Activated CD4-positive, alpha-beta T cell treated with anti-CD3 and anti-CD28 coated beads, Interleukin-2, amount 10 ng/mL, durations not matched to agents 24 days and 14 days (primary cell): Measurements from ENCODE around the gene KCNE1. TPM values are rescaled to one million over a fixed set of nuclear protein-coding genes. Genes with fewer than 3 reads are reported as not detected.

ENCODE experiments used
- DNase-seq: peaks from one replicate; pipeline ENCODE4 v3.0.0; 2022
- H3K27ac Mint-ChIP-seq: one replicate; pipeline ENCODE4 v1.8.0; 2022; ENCODE audit warnings: mild to moderate bottlenecking, mixed read lengths
- H3K27me3 Mint-ChIP-seq: one replicate; pipeline ENCODE4 v1.8.0; 2022; ENCODE audit warnings: mixed read lengths
- H3K36me3 Mint-ChIP-seq: one replicate; pipeline ENCODE4 v1.8.0; 2022; ENCODE audit warnings: low read depth, mild to moderate bottlenecking, mixed read lengths
- H3K4me1 Mint-ChIP-seq: one replicate; pipeline ENCODE4 v1.8.0; 2021; ENCODE audit warnings: mixed read lengths
- H3K4me3 Mint-ChIP-seq: one replicate; pipeline ENCODE4 v1.8.0; 2022; ENCODE audit warnings: mild to moderate bottlenecking, moderate library complexity, mixed read lengths
- H3K9me3 Mint-ChIP-seq: one replicate; pipeline ENCODE4 v1.8.0; 2021; ENCODE audit warnings: mixed read lengths
- intact Hi-C: fragments of 100-400 bp; cut with micrococcal nuclease; formaldehyde crosslinking; loops from one replicate; pipeline ENCODE4 v1.15.1; 2023
- total RNA-seq: library from RNA; stranded (reverse); gene quantifications from 2 replicates; pipeline ENCODE4 v1.2.3, GENCODE V29; 2022

The KCNE1 gene
- total RNA-seq, 1 donor from 2014 or later = not detected

GRCh38 chr21:34526618-34527290 lies 14.7 kb upstream of the KCNE1 start:
- Mint-ChIP-seq H3K36me3 (peaks cover 4% of the 10 kb centered on the region), H3K4me3 (peak overlapping the region; percentile 69), H3K27ac (peak overlapping the region; percentile 94), H3K4me1 (peaks cover 30% of the 10 kb centered on the region), H3K9me3 (peaks cover 8% of the 10 kb centered on the region), H3K27me3 (no peaks in the 10 kb centered on the region)
- intact Hi-C loops = loop anchor here (1.0 to 5.0 kb wide), 3 partner anchors 9 to 116 kb away; no protein-coding TSS in a partner anchor
- DNase-seq = peak; percentile 63

GRCh38 chr21:34526241-34526617 lies 14.2 kb upstream of the KCNE1 start:
- peaks cover 4% of the 10 kb centered on the region for H3K9me3 Mint-ChIP-seq
- no peaks in the 10 kb centered on the region for H3K27me3 Mint-ChIP-seq
- intact Hi-C loops = loop anchor here (1.0 to 5.0 kb wide), 3 partner anchors 9 to 116 kb away; no protein-coding TSS in a partner anchor
- peaks cover 30% of the 10 kb centered on the region for H3K4me1 Mint-ChIP-seq
- peaks cover 4% of the 10 kb centered on the region for H3K36me3 Mint-ChIP-seq
- H3K4me3 Mint-ChIP-seq = peak overlapping the region; percentile 69
- DNase-seq = no peak
- H3K27ac Mint-ChIP-seq = peak overlapping the region; percentile 94

GRCh38 chr21:34524646-34525601 lies 12.9 kb upstream of the KCNE1 start:
- Mint-ChIP-seq H3K4me3 (peak overlapping the region; percentile 49), H3K27me3 (no peaks in the 10 kb centered on the region), H3K4me1 (peaks cover 30% of the 10 kb centered on the region), H3K27ac (peak overlapping the region; percentile 72), H3K36me3 (peaks cover 4% of the 10 kb centered on the region), H3K9me3 (no peaks in the 10 kb centered on the region)
- DNase-seq = no peak
- intact Hi-C loops = loop anchor here (5.0 kb wide), 1 partner anchor 117 kb away; no protein-coding TSS in a partner anchor

GRCh38 chr21:34523019-34523555 lies 11.1 kb upstream of the KCNE1 start:
- Mint-ChIP-seq H3K4me1 (peaks cover 32% of the 10 kb centered on the region), H3K4me3 (no peak overlapping the region), H3K9me3 (no peaks in the 10 kb centered on the region), H3K27ac (no peak overlapping the region), H3K36me3 (peaks cover 4% of the 10 kb centered on the region), H3K27me3 (no peaks in the 10 kb centered on the region)
- DNase-seq = no peak
- intact Hi-C loops = no loop called here

GRCh38 chr21:34522284-34522683 lies 10.3 kb upstream of the KCNE1 start:
- Mint-ChIP-seq H3K27ac (peak overlapping the region; percentile 4), H3K27me3 (no peaks in the 10 kb centered on the region), H3K9me3 (no peaks in the 10 kb centered on the region), H3K4me3 (no peak overlapping the region), H3K4me1 (peaks cover 37% of the 10 kb centered on the region), H3K36me3 (peaks cover 7% of the 10 kb centered on the region)
- no peak for DNase-seq
- intact Hi-C loops = no loop called here

GRCh38 chr21:34521561-34521960 lies 9.6 kb upstream of the KCNE1 start:
- no peak for DNase-seq
- Mint-ChIP-seq H3K9me3 (no peaks in the 10 kb centered on the region), H3K4me3 (no peak overlapping the region), H3K36me3 (peaks cover 7% of the 10 kb centered on the region), H3K27ac (no peak overlapping the region), H3K27me3 (no peaks in the 10 kb centered on the region), H3K4me1 (peaks cover 38% of the 10 kb centered on the region)
- intact Hi-C loops = no loop called here

- Mint-ChIP-seq H3K4me3 (no peak overlapping the region), H3K27me3 (no peaks in the 10 kb centered on the region), H3K36me3 (peaks cover 7% of the 10 kb centered on the region), H3K4me1 (peaks cover 34% of the 10 kb centered on the region), H3K27ac (no peak overlapping the region), H3K9me3 (no peaks in the 10 kb centered on the region)
- no peak for DNase-seq
- intact Hi-C loops = no loop called here
These were observed 8.9 kb upstream of the KCNE1 start for GRCh38 chr21:34520764-34521508.

GRCh38 chr21:34520281-34520680 lies 8.3 kb upstream of the KCNE1 start:
- H3K9me3 Mint-ChIP-seq = no peaks in the 10 kb centered on the region
- DNase-seq = no peak

GRCh38 chr21:34519694-34520093 lies 7.7 kb upstream of the KCNE1 start:
- Mint-ChIP-seq H3K27me3 (no peaks in the 10 kb centered on the region), H3K9me3 (no peaks in the 10 kb centered on the region), H3K36me3 (peaks cover 6% of the 10 kb centered on the region), H3K27ac (no peak overlapping the region), H3K4me1 (peaks cover 27% of the 10 kb centered on the region), H3K4me3 (no peak overlapping the region)
- DNase-seq = no peak
- intact Hi-C loops = no loop called here

More at GRCh38 chr21:34520281-34520680, 8.3 kb upstream of the KCNE1 start:
- Mint-ChIP-seq H3K27ac (no peak overlapping the region), H3K4me1 (peaks cover 33% of the 10 kb centered on the region), H3K36me3 (peaks cover 7% of the 10 kb centered on the region), H3K4me3 (no peak overlapping the region), H3K27me3 (no peaks in the 10 kb centered on the region)
- intact Hi-C loops = no loop called here

- intact Hi-C loops = no loop called here
- no peaks in the 10 kb centered on the region for H3K27me3 Mint-ChIP-seq
- H3K27ac Mint-ChIP-seq = no peak overlapping the region
- peaks cover 6% of the 10 kb centered on the region for H3K36me3 Mint-ChIP-seq
- H3K4me3 Mint-ChIP-seq = no peak overlapping the region
- H3K9me3 Mint-ChIP-seq = no peaks in the 10 kb centered on the region
- no peak for DNase-seq
- H3K4me1 Mint-ChIP-seq = peaks cover 24% of the 10 kb centered on the region
These were observed 7.0 kb upstream of the KCNE1 start for GRCh38 chr21:34519016-34519415.

- Mint-ChIP-seq H3K4me1 (peaks cover 24% of the 10 kb centered on the region), H3K9me3 (no peaks in the 10 kb centered on the region), H3K36me3 (peaks cover 6% of the 10 kb centered on the region), H3K27ac (no peak overlapping the region), H3K4me3 (no peak overlapping the region), H3K27me3 (no peaks in the 10 kb centered on the region)
- intact Hi-C loops = no loop called here
- no peak for DNase-seq
These were observed 6.3 kb upstream of the KCNE1 start for GRCh38 chr21:34518301-34518700.

GRCh38 chr21:34517491-34518245 lies 5.7 kb upstream of the KCNE1 start:
- peak; percentile 72 for DNase-seq
- Mint-ChIP-seq H3K9me3 (no peaks in the 10 kb centered on the region), H3K4me1 (peaks cover 22% of the 10 kb centered on the region), H3K4me3 (peak overlapping the region; percentile 7), H3K27ac (peak overlapping the region; percentile 30), H3K36me3 (peaks cover 6% of the 10 kb centered on the region), H3K27me3 (no peaks in the 10 kb centered on the region)
- intact Hi-C loops = loop anchor here (1.0 to 2.0 kb wide), 2 partner anchors 9 to 65 kb away; no protein-coding TSS in a partner anchor

GRCh38 chr21:34517039-34517438 lies 5.0 kb upstream of the KCNE1 start:
- H3K27me3 Mint-ChIP-seq = no peaks in the 10 kb centered on the region
- intact Hi-C loops = loop anchor here (1.0 to 2.0 kb wide), 2 partner anchors 9 to 66 kb away; no protein-coding TSS in a partner anchor
- DNase-seq = no peak
- no peaks in the 10 kb centered on the region for H3K9me3 Mint-ChIP-seq
- peak overlapping the region; percentile 30 for H3K27ac Mint-ChIP-seq
- H3K4me1 Mint-ChIP-seq = peaks cover 18% of the 10 kb centered on the region
- peaks cover 4% of the 10 kb centered on the region for H3K36me3 Mint-ChIP-seq
- H3K4me3 Mint-ChIP-seq = peak overlapping the region; percentile 7
